HUES6 (cell line): Measurements from ENCODE around the gene NRG4.
"Not testable (repeated sequence)": the region's sequence is repeated elsewhere in the genome, so short reads cannot be mapped to it uniquely, and the experiment has no call there.

Experiments used
- H3K27ac ChIP-seq: 2 replicates; pipeline ENCODE4 v1.7.0; 2013; ENCODE audit warnings: low read depth, mild to moderate bottlenecking, low read length, inconsistent platforms
- H3K27me3 ChIP-seq: 2 replicates; pipeline ENCODE4 v1.6.1; 2013; ENCODE audit warnings: low read length; ENCODE audit not compliant: control insufficient read depth, insufficient read depth
- H3K36me3 ChIP-seq: 2 replicates; pipeline ENCODE4 v1.6.1; 2013; ENCODE audit warnings: low read length; ENCODE audit not compliant: control insufficient read depth, insufficient read depth
- H3K4me1 ChIP-seq: 2 replicates; pipeline ENCODE4 v1.6.1; 2013; ENCODE audit warnings: low read length; ENCODE audit not compliant: control insufficient read depth, insufficient read depth
- H3K4me3 ChIP-seq: 2 replicates; pipeline ENCODE4 v1.5.1; 2013; ENCODE audit warnings: low read depth, low read length
- H3K9ac ChIP-seq: one replicate; pipeline ENCODE4 v1.6.1; 2013; ENCODE audit warnings: mild to moderate bottlenecking, low read length
- H3K9me3 ChIP-seq: 2 replicates; pipeline ENCODE4 v1.6.1; 2013; ENCODE audit warnings: low read depth, low read length; ENCODE audit not compliant: control insufficient read depth, insufficient read depth

Gene NRG4

DNA sequence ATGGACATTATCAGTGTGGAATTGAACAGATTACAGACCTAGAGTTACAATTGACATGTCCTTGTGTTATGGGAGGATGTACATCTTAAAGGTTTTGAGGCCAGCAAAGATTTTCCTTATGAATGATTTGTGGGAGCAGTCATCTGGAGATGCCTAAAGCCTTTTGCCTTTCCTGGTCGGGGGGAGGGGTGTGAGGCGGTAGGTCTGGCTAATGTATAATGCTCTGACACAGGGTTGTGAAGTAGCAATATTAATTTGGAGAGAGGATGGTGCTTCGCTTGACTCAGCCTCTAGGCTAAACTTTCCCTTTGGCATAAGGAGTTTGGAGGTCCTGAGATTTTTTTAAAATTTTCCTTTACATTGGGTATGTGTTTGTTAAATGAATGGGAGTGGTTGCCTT is 85.3 kb downstream of the NRG4 start:
- H3K4me3 ChIP-seq = no peak overlapping the region
- H3K4me1 ChIP-seq = peaks cover 23% of the 10 kb centered on the region
- H3K9me3 ChIP-seq = no peaks in the 10 kb centered on the region
- H3K9ac ChIP-seq = no peak overlapping the region
- H3K27me3 ChIP-seq = no peaks in the 10 kb centered on the region
- H3K27ac ChIP-seq = no peak overlapping the region
- peaks cover 49% of the 10 kb centered on the region for H3K36me3 ChIP-seq

DNA sequence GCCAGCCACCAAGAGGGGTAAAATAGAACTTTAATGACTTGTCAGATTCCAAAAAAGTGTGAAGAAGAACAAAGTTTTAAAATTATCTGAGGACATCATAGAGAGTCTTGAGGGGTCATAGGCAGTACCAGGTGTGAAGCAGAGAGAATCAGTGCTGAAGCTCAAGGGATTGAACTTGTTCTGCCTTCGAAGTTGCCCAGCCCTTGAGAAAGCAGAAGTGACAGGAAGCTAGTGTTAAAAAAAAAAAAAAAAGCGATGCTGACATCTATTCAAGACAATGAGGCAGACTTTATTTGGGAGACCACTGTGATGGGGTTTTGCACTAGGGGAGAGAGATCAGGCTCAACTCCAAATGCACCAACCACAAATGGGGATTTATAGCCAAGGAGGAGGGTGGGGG is 86.8 kb downstream of the NRG4 start:
- H3K9ac ChIP-seq = no peak overlapping the region

DNA sequence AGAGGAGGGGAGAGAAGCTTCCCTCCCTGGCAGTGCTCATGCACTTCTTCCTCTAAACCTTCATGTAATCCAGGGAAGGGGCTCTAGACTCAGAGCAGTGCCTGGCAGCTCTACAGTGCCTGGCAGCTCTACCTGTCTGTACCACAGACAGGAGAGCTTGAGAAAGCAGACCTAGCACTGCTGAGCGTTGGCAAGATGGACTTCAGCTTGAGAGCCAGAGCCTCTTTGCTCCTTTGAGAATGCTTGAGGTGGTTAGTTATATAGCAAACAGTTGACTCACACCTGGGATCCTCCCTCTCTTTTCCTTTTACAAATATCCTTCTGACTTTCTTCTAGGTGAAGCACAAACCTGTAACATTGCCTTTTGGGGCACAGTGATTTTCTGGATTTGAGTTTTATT is 87.6 kb downstream of the NRG4 start:
- Histone ChIP-seq H3K27ac (no peak overlapping the region), H3K36me3 (peaks cover 35% of the 10 kb centered on the region), H3K4me1 (peaks cover 23% of the 10 kb centered on the region), H3K4me3 (no peak overlapping the region), H3K27me3 (no peaks in the 10 kb centered on the region), H3K9ac (no peak overlapping the region), H3K9me3 (no peaks in the 10 kb centered on the region)

More for the DNA sequence above, 86.8 kb downstream of the NRG4 start:
- Histone ChIP-seq H3K27me3 (no peaks in the 10 kb centered on the region), H3K36me3 (peaks cover 36% of the 10 kb centered on the region), H3K4me1 (peaks cover 23% of the 10 kb centered on the region), H3K9me3 (no peaks in the 10 kb centered on the region), H3K4me3 (no peak overlapping the region), H3K27ac (no peak overlapping the region)

DNA sequence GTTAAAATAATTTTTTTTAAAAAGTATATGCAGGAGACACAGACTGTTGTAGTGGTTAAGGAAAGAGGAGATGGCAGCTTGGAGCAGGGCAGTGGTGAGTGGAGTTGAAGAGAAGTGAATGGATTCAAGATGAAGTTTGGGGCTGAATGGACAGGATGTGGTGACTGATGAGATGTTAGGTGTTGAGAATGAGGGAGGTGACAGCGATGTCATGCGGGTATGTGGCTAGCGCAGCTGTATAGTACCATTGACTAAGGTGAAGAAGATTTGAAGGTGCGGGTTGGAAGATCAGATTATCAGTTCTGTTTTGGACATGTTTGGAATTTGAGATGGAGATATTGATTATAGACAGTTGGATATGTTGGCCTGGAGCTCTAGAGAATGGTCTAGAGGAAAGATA is 88.5 kb downstream of the NRG4 start:
- Histone ChIP-seq H3K36me3 (peaks cover 43% of the 10 kb centered on the region), H3K4me3 (no peak overlapping the region), H3K4me1 (peaks cover 23% of the 10 kb centered on the region), H3K9me3 (no peaks in the 10 kb centered on the region), H3K9ac (no peak overlapping the region), H3K27me3 (no peaks in the 10 kb centered on the region), H3K27ac (no peak overlapping the region)

DNA sequence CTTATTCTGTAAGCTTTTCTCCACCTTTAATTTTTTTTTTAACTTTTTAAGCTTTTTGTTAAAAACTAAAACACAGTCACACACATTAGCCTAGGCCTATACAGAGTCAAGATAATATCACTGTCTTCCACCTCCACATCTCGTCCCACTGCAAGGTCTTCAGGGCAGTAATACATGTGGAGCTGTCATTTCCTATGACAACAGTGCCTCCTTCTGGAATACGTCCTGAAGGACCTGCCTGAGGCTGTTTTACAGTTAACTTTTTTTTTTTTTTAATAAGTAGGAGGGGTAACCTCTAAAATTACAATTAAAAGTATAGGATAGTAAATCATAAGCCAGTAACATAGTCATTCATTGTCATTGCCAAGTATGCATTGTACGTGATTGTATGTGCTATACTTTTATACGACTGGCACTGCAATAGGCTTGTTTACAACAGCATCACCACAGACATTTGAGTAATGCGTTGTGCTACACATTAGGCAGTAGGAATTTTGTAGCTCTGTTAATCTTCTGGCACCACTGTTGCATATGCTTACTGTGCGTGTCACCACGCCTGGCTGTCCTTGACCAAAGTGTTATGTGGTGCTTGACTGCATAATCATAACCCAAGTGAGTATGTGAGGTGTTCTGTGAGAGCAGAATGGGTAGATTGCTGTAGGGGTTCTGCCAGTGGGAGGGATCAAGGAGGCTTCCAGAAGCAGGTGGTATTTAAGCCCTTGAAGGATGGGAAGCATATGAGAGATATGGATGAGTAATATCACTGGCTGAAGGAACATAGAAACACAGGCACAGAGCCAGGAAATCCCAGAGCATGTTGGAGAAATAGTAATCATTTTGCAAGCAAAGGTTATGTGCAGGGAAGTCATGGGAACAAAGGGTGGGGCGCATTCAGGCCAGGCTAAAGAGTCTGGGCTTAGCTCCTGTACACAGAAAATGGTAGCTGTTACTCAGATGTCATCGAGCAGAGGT is 90.2 kb downstream of the NRG4 start:
- no peak overlapping the region for H3K4me3 ChIP-seq
- no peaks in the 10 kb centered on the region for H3K9me3 ChIP-seq
- no peak overlapping the region for H3K9ac ChIP-seq
- no peak overlapping the region for H3K27ac ChIP-seq
- H3K4me1 ChIP-seq = peaks cover 20% of the 10 kb centered on the region
- peaks cover 60% of the 10 kb centered on the region for H3K36me3 ChIP-seq
- no peaks in the 10 kb centered on the region for H3K27me3 ChIP-seq

DNA sequence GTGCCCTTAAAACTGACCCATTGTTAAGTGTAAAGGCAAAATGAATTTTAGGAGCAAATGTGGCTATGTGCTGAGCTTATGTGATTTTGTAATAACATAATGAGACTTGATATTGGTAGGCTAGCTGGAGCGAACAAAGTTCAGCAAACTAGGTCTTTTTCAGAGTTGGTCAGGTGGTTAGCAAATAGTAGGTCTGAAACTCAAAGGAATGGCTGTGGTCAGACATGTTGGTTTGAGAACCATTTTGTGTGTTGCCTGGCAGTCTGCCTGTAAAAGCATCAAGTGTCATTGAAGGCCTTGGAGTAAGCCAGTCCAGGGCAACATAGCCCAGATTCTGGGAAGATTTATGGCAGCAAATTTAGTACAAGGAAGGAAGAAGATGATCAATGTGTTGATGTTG is 92.1 kb downstream of the NRG4 start:
- H3K36me3 ChIP-seq = peaks cover 70% of the 10 kb centered on the region
- peaks cover 7% of the 10 kb centered on the region; the same call in 1 of the 2 replicates for H3K4me1 ChIP-seq
- H3K4me3 ChIP-seq = no peak overlapping the region
- no peak overlapping the region for H3K27ac ChIP-seq
- no peak overlapping the region for H3K9ac ChIP-seq
- no peaks in the 10 kb centered on the region for H3K27me3 ChIP-seq
- H3K9me3 ChIP-seq = no peaks in the 10 kb centered on the region

DNA sequence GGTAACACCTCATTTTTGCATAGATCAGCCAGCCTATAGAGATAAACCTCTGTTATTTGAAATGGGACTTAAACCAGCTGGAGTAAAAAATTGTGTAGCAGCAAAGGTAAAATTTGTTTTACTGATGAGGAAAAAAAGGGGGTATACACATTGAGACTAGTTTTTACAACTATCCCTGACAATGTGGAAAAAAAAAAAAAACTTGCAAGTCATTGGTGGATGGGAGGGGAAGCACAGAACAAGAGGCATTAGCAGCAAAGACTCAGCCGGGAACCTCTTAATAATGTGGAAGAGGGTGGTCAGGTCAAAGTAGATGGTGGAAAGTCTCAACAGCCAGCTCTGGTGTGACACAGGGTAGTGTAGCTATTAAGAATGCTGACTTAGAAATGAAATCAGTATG is 94.1 kb downstream of the NRG4 start:
- Histone ChIP-seq H3K36me3 (peaks cover 76% of the 10 kb centered on the region), H3K4me1 (no peaks in the 10 kb centered on the region), H3K27me3 (no peaks in the 10 kb centered on the region), H3K27ac (no peak overlapping the region), H3K9ac (no peak overlapping the region), H3K9me3 (no peaks in the 10 kb centered on the region), H3K4me3 (no peak overlapping the region)

DNA sequence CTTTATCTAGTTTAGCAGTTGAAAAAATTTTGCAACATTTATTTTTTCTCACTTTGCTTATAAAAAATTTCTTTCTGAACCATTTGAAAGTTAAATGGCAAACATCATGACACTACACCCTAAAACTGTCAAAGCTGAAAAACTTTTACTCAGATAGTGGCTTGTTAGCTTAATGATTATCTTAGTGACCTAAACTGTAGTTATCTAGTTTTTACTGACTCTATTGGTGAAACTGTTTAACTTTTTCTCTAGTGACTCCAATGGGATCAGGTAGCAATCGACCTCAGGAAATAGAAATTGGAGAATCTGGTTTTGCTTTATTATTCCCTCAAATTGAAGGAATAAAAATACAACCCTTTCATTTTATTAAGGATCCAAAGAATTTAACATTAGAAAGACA is 95.2 kb downstream of the NRG4 start:
- no peaks in the 10 kb centered on the region for H3K9me3 ChIP-seq
- H3K9ac ChIP-seq = no peak overlapping the region
- no peaks in the 10 kb centered on the region for H3K27me3 ChIP-seq
- H3K4me1 ChIP-seq = no peaks in the 10 kb centered on the region
- H3K36me3 ChIP-seq = peaks cover 69% of the 10 kb centered on the region
- no peak overlapping the region for H3K4me3 ChIP-seq
- no peak overlapping the region for H3K27ac ChIP-seq

DNA sequence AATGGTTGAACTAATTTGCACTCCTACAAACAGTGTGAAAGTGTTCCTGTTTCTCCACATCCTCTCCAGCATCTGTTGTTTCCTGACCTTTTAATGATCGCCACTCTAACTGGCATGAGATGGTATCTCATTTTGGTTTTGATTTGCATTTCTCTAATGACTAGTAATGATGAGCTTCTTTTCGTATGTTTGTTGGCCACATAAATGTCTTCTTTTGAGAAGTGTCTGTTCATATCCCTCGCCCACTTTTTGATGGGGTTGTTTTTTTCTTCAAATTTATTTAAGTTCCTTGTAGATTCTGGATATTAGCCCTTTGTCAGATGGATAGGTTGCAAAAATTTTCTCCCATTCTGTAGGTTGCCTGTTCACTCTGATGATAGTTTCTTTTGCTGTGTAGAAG is 101.9 kb downstream of the NRG4 start:
- not testable (repeated sequence) for H3K4me3 ChIP-seq, H3K4me1 ChIP-seq, H3K27me3 ChIP-seq, H3K27ac ChIP-seq, H3K9ac ChIP-seq, H3K9me3 ChIP-seq
- peaks cover 71% of the 10 kb centered on the region for H3K36me3 ChIP-seq

DNA sequence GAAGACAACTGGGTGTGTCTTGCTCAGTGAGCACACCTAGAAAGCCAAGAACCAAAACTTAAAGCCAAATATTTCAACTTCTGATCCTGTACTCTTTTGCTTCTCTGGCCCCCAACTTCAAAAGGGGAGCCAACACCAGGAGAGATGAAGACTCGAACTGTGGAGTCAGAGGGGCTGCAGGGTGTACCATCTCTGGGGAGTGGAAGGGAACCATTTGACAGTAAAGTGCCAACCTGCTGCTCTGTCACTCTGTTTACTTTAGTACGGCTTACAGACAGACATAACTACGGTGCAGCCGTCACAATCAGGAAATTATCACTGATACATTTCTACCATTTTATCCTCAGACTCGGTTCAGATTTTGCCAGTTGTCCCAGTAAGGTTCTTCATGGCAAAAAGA is 107.0 kb downstream of the NRG4 start:
- Histone ChIP-seq H3K36me3 (peaks cover 43% of the 10 kb centered on the region), H3K27me3 (no peaks in the 10 kb centered on the region), H3K9ac (no peak overlapping the region), H3K9me3 (no peaks in the 10 kb centered on the region), H3K4me1 (peaks cover 25% of the 10 kb centered on the region), H3K4me3 (peak overlapping the region; percentile 39; the same call in 1 of the 2 replicates), H3K27ac (no peak overlapping the region)

DNA sequence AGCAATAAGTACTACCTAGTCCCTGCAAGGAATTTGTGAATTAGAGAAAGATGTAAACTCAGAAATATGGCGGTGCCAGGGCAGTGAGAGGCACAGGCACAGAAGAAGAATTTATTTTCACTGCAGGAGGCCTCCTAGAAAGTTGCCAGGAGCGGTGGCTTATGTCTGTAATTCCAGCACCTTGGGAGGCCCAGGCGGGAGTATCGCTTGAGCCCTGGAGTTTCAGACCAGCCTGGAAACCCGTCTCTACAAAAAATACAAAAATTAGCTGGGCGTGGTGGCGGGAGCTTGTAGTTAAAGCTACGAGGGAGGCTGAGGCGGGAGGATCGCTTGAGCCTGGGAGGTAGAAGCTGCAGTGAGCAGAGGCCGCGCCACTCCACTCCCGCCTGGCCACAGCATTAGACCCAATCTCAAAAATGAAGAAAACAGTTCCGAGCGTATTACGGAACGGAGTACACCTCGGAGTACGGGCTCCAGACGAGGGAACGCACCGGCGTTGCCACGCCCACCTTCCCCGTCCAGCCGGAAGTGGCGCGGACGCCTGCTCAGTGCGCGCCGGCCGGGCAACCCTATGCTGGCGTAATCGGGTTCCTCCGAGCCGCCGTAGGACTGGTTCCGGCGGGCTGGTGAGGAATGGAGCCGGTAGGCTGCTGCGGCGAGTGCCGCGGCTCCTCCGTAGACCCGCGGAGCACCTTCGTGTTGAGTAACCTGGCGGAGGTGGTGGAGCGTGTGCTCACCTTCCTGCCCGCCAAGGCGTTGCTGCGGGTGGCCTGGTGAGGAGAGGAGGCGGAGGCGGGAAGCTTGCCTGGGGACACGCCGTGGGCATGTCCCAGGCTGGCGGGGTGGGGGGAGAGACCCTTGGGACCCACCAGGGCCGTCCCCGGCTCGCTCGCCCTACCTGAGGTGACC is 108.6 kb downstream of the NRG4 start, which contains the start of gene FBXO22:
FBXO22 (plus strand) TSS at position 548 of the 909 bp plus-strand sequence; CDS start at position 634, 86 bp downstream.
- Histone ChIP-seq H3K27me3 (no peaks in the 10 kb centered on the region), H3K4me1 (peaks cover 25% of the 10 kb centered on the region), H3K4me3 (peak within 1 kb of the TSS; percentile 96), H3K9ac (peak within 1 kb of the TSS; percentile 97), H3K9me3 (no peaks in the 10 kb centered on the region), H3K36me3 (peaks cover 35% of the 10 kb centered on the region), H3K27ac (peak within 1 kb of the TSS; percentile 91)
